ENCODE results near the gene SNX9.

The SNX9 gene

GRCh38 chr6:157893238-157893637, 70.2 kb downstream of the SNX9 start:
- Histone ChIP-seq H2AFZ (ENCODE audit: low read length) (no peak overlapping the region), H4K20me1 (ENCODE audit: insufficient read depth, low read length) (no peaks in the 10 kb centered on the region), H3K27ac (ENCODE audit: low read depth, low read length, poor library complexity, severe bottlenecking) (no peak overlapping the region), H3K4me2 (ENCODE audit: low read length) (no peak overlapping the region), H3K9ac (ENCODE audit: low read length) (no peak overlapping the region), H3K27me3 (ENCODE audit: insufficient read depth, low read length) (peaks cover 10% of the 10 kb centered on the region; the same call in 1 of the 2 replicates), H3K9me2 (ENCODE audit: low read depth, low read length) (no peaks in the 10 kb centered on the region), H3F3A (ENCODE audit: insufficient read depth, low read length) (no peaks in the 10 kb centered on the region), H3K79me2 (ENCODE audit: insufficient read depth, low read length) (no peaks in the 10 kb centered on the region), H3K9me3 (ENCODE audit: low read length) (no peaks in the 10 kb centered on the region), H3K4me1 (ENCODE audit: insufficient read depth, low read length, severe bottlenecking) (no peaks in the 10 kb centered on the region), H3K36me3 (ENCODE audit: insufficient read depth, low read length) (no peaks in the 10 kb centered on the region), H3K4me3 (ENCODE audit: low read depth, low read length, poor library complexity, severe bottlenecking) (no peak overlapping the region)
- TF ChIP-seq, protein P1, sequence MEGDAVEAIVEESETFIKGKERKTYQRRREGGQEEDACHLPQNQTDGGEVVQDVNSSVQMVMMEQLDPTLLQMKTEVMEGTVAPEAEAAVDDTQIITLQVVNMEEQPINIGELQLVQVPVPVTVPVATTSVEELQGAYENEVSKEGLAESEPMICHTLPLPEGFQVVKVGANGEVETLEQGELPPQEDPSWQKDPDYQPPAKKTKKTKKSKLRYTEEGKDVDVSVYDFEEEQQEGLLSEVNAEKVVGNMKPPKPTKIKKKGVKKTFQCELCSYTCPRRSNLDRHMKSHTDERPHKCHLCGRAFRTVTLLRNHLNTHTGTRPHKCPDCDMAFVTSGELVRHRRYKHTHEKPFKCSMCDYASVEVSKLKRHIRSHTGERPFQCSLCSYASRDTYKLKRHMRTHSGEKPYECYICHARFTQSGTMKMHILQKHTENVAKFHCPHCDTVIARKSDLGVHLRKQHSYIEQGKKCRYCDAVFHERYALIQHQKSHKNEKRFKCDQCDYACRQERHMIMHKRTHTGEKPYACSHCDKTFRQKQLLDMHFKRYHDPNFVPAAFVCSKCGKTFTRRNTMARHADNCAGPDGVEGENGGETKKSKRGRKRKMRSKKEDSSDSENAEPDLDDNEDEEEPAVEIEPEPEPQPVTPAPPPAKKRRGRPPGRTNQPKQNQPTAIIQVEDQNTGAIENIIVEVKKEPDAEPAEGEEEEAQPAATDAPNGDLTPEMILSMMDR (IDR thresholded peaks at IDR 0.05; ENCODE audit: low read length) = no peak
- TF ChIP-seq EZH2 (IDR thresholded peaks at IDR 0.05; ENCODE audit: borderline replicate concordance, low read length) = no peak

DNA sequence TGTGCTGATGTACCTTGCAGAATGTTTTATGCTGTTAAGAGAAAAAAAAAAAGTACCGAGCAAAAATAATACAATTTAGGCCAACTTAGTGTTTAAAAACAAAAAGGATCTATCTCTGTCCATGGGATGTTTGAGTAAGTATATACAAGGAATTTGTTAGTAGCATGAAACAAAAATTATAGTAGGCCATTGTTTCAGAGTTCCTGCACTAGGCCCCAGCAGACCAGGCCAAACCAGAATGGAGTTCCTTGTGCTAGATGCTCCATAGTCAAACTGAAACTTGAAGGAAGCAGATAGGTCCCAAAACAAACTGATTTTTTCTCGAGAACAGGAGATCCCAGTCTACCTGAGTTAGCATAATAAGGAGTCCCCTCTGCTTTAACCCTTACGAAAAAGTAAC, 72.5 kb downstream of the SNX9 start:
- 0 out of 2 replicates have a peak, but pooled peaks cover 3% of the 10 kb centered on the region for H3K27me3 ChIP-seq (ENCODE audit: insufficient read depth, low read length)
- no peaks in the 10 kb centered on the region for H3K4me1 ChIP-seq (ENCODE audit: insufficient read depth, low read length, severe bottlenecking)
- no peaks in the 10 kb centered on the region for H3K79me2 ChIP-seq (ENCODE audit: insufficient read depth, low read length)
- no peaks in the 10 kb centered on the region for H3K9me2 ChIP-seq (ENCODE audit: low read depth, low read length)
- H3K4me3 ChIP-seq (ENCODE audit: low read depth, low read length, poor library complexity, severe bottlenecking) = no peak overlapping the region
- no peak overlapping the region for H3K4me2 ChIP-seq (ENCODE audit: low read length)
- no peak for TF ChIP-seq EZH2 (IDR thresholded peaks at IDR 0.05; ENCODE audit: borderline replicate concordance, low read length)
- TF ChIP-seq, protein P1 (IDR thresholded peaks at IDR 0.05; ENCODE audit: low read length) = no peak
- no peaks in the 10 kb centered on the region for H3F3A ChIP-seq (ENCODE audit: insufficient read depth, low read length)
- H3K27ac ChIP-seq (ENCODE audit: low read depth, low read length, poor library complexity, severe bottlenecking) = no peak overlapping the region
- H4K20me1 ChIP-seq (ENCODE audit: insufficient read depth, low read length) = no peaks in the 10 kb centered on the region
- H3K9me3 ChIP-seq (ENCODE audit: low read length) = no peaks in the 10 kb centered on the region
- no peak overlapping the region for H3K9ac ChIP-seq (ENCODE audit: low read length)
- no peaks in the 10 kb centered on the region for H3K36me3 ChIP-seq (ENCODE audit: insufficient read depth, low read length)
- no peak overlapping the region for H2AFZ ChIP-seq (ENCODE audit: low read length)

DNA sequence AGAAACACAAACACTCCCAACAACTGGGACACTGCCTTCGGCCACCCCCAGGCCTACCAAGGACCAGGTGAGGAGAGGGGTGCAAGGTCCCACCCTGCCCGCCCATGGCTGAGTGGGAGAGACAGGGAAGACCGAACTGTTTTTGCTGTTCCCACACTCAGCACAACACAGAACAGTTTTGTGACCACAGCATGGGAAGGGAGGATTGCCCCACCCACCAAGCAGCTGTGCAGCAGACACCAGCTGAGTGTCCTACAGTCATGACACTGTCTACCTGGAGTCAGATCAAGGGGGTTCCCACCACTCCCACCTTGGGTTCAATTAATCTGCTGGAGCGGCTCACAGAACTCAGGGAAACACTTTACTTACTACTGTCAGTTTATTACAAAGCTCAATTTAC, 73.9 kb downstream of the SNX9 start:
- no peaks in the 10 kb centered on the region for H3K36me3 ChIP-seq (ENCODE audit: insufficient read depth, low read length)
- no peaks in the 10 kb centered on the region for H3K79me2 ChIP-seq (ENCODE audit: insufficient read depth, low read length)
- H3K27ac ChIP-seq (ENCODE audit: low read depth, low read length, poor library complexity, severe bottlenecking) = no peak overlapping the region
- H3K9ac ChIP-seq (ENCODE audit: low read length) = no peak overlapping the region
- no peaks in the 10 kb centered on the region for H3K4me1 ChIP-seq (ENCODE audit: insufficient read depth, low read length, severe bottlenecking)
- no peaks in the 10 kb centered on the region for H4K20me1 ChIP-seq (ENCODE audit: insufficient read depth, low read length)
- H2AFZ ChIP-seq (ENCODE audit: low read length) = no peak overlapping the region
- H3K4me2 ChIP-seq (ENCODE audit: low read length) = no peak overlapping the region
- H3K27me3 ChIP-seq (ENCODE audit: insufficient read depth, low read length) = 0 out of 2 replicates have a peak, but pooled peaks cover 3% of the 10 kb centered on the region
- TF ChIP-seq, protein P1 (IDR thresholded peaks at IDR 0.05; ENCODE audit: low read length) = no peak
- TF ChIP-seq EZH2 (IDR thresholded peaks at IDR 0.05; ENCODE audit: borderline replicate concordance, low read length) = no peak
- no peak overlapping the region for H3K4me3 ChIP-seq (ENCODE audit: low read depth, low read length, poor library complexity, severe bottlenecking)
- no peaks in the 10 kb centered on the region for H3F3A ChIP-seq (ENCODE audit: insufficient read depth, low read length)
- H3K9me2 ChIP-seq (ENCODE audit: low read depth, low read length) = no peaks in the 10 kb centered on the region
- H3K9me3 ChIP-seq (ENCODE audit: low read length) = no peaks in the 10 kb centered on the region
